Pancreas (tissue), 10 donors: ENCODE results near the gene YKT6. TPM values are rescaled to one million over a fixed set of nuclear protein-coding genes. Genes with fewer than 3 reads are reported as not detected.
A peak's percentile ranks its signal among the peaks of the same experiment; 100 is the strongest.

Source experiments
- ATAC-seq, 4 donors: fragments of 200-7000 bp; cut with Tn5 transposase; one replicate each; pipeline versions ENCODE4 v1.8.0 to v1.9.1; 2020; ENCODE audit warnings: mild to moderate bottlenecking in 4 of 4, moderate library complexity in 4 of 4
- DNase-seq, 6 donors: peaks; one replicate each; pipeline ENCODE4 v3.0.0-alpha.2; 2020
- FAIRE-seq: peaks from 2 replicates; lab custom pipeline; 2012; peaks lifted over from hg19 to GRCh38; lab: Jason Lieb, UNC
- H3K27ac ChIP-seq, 4 donors: fragments of 200-600 bp; sonication (generic); 1 replicate in 3 of 4; 2 replicates in 1 of 4; pipeline versions ENCODE4 v1.5.0 to v1.8.0; 2020
- H3K27me3 ChIP-seq, 4 donors: fragments of 200-600 bp; one replicate each; pipeline ENCODE4 v1.8.0; 2021
- H3K36me3 ChIP-seq, 3 donors: fragments of 200-600 bp; sonication (generic) in 1 of 3; one replicate each; pipeline versions ENCODE4 v1.5.0 to v1.8.0; 2020 to 2021
- H3K4me1 ChIP-seq, 3 donors: fragments of 200-600 bp; one replicate each; pipeline ENCODE4 v1.8.0; 2021
- H3K4me3 ChIP-seq, 4 donors: fragments of 200-600 bp; sonication (generic) in 2 of 4; one replicate each; pipeline versions ENCODE4 v1.5.0 to v1.8.0; 2020 to 2021
- H3K9me3 ChIP-seq, 4 donors: fragments of 200-600 bp; one replicate each; pipeline ENCODE4 v1.8.0; 2021
- WGBS, 2 donors: extraction: QIAGEN DNeasy Blood & Tissue Kit; methylation state at CpG; one replicate each; pipeline ENCODE4 v1.1.7; 2013; 5-methylcytosine and 5-hydroxymethylcytosine counted together
- intact Hi-C, 3 donors: fragments of 100-400 bp; cut with DNase I; formaldehyde crosslinking; loops; one replicate each; pipeline versions ENCODE4 v1.11.1 to v1.14.2; 2022
- polyA plus RNA-seq, 2 donors: library from polyadenylated mRNA; stranded (reverse); fragments of 200-250 nt; gene quantifications; one replicate each; pipeline ENCODE4 v1.2.3, GENCODE V29; 2013
- total RNA-seq, 6 donors: library from RNA; stranded (reverse); fragmentation: NEBNext Ultra II Directional in 4 of 6; extraction: Animal tissue kit (Norgen Biotek cat#: 25700) in 4 of 6; gene quantifications; one replicate each; pipeline versions ENCODE4 v1.2.1 to v1.2.4, GENCODE V29; 2021 to 2023
- TF ChIP-seq, protein P1 (sequence below), 4 donors: fragments of 200-600 bp; sonication (generic) in 3 of 4; IDR thresholded peaks; one replicate each; pipeline versions ENCODE4 v1.5.0 to v1.8.0; 2021; ENCODE audit warnings: antibody characterized with exemption in 4 of 4
- donor health status: healthy with polysubstance abuse.
- donor health status: DM: no; HTN: no; CAD: no; lungs with moderate emphysema.
- donor health status: DM: no; HTN: no; CAD: no.
- donor health status: control.
- donor health status: control.
- donor health status: Bipolar disorder and iron deficiency.
- donor health status: DM: yes; HTN: yes; CAD: no.
- donor health status: DM: no; HTN: no; CAD: no.
- donor health status: DM: no; HTN: no; CAD: no.
- donor health status: DM: yes; HTN: yes; CAD: no.

Gene YKT6
- total and polyA plus RNA-seq, 8 donors = 27.7 to 48.7 (median 37.0) TPM

DNA sequence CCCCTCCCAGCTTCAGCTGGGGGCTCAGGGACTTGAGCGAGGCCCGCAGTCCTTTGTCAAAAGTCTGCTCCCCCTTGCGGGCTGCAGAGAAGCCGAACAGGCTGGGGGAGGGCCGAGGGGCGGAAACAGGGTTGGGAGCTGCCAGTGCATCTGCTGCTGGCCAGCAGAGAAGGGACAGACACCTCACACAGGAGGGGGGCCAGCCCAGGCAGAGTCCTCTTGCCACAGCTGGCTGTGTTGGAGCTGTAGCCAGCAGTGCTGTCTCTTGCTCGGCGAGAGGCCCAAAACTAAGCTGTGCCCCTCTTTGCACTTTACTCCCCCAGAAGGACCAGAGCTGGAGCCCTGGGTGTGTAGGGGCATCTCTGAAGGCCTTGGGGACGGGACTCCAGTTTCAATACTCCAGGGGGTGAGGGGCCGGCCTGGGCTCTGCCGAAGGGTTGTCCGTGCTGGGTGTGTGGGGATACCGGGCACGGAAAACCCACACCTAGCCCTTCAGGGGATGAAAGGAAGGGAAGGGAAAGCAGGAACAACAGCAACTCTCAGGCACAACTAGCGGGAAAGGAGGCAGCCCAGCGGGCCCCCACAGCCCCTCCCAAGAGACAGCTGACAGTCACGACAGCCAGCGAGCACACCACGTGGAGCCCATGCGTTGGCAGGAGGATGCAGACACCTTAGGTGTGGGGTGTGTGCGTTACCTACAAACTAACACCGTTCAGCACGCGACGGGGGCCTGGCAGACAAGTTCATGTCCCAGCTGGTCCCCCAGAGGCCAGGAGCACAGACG lies 17.8 kb downstream of the YKT6 start:
- ATAC-seq (no peak), DNase-seq (peak in 3 of 6 donors; percentile 19 to 62 (median 50)), FAIRE-seq (no peak)
- WGBS, 2 donors = 85 to 86% methylated on average over 26 of the region's 26 CpGs
- Histone ChIP-seq H3K4me3 (no peak overlapping the region), H3K36me3 (no peaks in the 10 kb centered on the region), H3K4me1 (peaks cover 0 to 9% (median 1%) of the 10 kb centered on the region in 3 donors), H3K27ac (no peak overlapping the region), H3K27me3 (no peaks in the 10 kb centered on the region), H3K9me3 (no peaks in the 10 kb centered on the region)
- intact Hi-C loops = no loop called here
- TF ChIP-seq, protein P1, sequence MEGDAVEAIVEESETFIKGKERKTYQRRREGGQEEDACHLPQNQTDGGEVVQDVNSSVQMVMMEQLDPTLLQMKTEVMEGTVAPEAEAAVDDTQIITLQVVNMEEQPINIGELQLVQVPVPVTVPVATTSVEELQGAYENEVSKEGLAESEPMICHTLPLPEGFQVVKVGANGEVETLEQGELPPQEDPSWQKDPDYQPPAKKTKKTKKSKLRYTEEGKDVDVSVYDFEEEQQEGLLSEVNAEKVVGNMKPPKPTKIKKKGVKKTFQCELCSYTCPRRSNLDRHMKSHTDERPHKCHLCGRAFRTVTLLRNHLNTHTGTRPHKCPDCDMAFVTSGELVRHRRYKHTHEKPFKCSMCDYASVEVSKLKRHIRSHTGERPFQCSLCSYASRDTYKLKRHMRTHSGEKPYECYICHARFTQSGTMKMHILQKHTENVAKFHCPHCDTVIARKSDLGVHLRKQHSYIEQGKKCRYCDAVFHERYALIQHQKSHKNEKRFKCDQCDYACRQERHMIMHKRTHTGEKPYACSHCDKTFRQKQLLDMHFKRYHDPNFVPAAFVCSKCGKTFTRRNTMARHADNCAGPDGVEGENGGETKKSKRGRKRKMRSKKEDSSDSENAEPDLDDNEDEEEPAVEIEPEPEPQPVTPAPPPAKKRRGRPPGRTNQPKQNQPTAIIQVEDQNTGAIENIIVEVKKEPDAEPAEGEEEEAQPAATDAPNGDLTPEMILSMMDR (IDR thresholded peaks at IDR 0.05) = no peak

DNA sequence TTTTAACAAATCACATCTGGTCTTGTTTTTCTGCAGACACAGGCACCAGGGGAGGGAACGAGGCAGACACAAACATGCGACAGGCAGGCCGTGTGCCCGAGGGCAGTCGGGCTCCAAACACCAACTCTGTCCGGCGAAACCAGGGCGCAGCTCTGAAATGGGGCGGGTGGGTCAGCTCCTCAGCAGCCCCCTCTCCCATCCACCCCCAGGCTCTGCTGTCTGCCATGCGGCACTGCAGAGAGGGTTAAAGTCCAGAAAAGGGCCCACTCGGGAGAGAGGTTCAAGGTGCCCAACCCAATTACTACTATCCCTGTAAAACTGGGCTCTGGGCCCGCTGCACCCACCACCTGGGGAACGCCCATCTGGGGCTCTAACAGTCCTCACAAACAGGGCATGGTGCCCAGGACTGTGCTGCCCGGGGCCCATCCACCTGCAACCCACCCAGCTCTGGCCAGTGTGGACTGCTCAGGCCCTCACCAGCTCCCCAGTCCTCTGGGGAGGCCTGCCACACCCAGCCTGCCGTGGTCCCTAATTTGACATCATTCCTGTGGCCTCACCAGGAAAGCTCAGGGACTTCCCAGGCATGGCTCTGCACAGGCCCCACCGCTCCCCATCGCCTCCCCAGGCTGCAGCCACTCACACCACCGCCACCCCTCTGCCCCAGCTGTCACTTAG lies 18.7 kb downstream of the YKT6 start:
- intact Hi-C loops = no loop called here
- DNase-seq = peak in 3 of 6 donors; percentile 13 to 58 (median 40)

DNA sequence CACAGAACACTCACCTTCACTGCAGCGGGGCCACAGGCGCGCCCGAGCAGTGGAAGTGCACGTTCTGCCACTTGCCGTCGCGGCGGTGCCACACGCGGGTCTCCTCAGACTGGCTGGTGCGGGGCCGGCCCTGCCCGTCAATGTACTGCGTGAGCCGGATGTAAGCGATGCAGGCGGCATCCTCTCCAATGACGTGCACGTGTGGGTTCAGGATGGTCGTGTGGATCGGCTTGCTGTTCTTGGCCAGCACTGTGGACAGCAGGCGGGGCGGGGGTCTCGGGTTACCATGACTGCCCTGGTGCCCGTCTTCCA lies 19.2 kb downstream of the YKT6 start:
- Histone ChIP-seq H3K4me1 (peaks cover 8 to 23% (median 11%) of the 10 kb centered on the region in 3 donors), H3K36me3 (no peaks in the 10 kb centered on the region), H3K27me3 (no peaks in the 10 kb centered on the region), H3K4me3 (no peak overlapping the region), H3K27ac (no peak overlapping the region), H3K9me3 (no peaks in the 10 kb centered on the region)
- intact Hi-C loops = no loop called here
- FAIRE-seq (no peak), DNase-seq (peak in 3 of 6 donors; percentile 17 to 67 (median 52)), ATAC-seq (no peak)
- 90 to 96% methylated on average over 26 of the region's 26 CpGs for WGBS, 2 donors
- TF ChIP-seq, protein P1 (IDR thresholded peaks at IDR 0.05) = no peak

More for the DNA sequence above, 18.7 kb downstream of the YKT6 start:
- Histone ChIP-seq H3K4me3 (no peak overlapping the region), H3K9me3 (no peaks in the 10 kb centered on the region), H3K36me3 (no peaks in the 10 kb centered on the region), H3K4me1 (peaks cover 7 to 18% (median 10%) of the 10 kb centered on the region in 3 donors), H3K27ac (no peak overlapping the region), H3K27me3 (no peaks in the 10 kb centered on the region)
- FAIRE-seq (no peak), ATAC-seq (no peak)
- TF ChIP-seq, protein P1 (IDR thresholded peaks at IDR 0.05) = no peak
- 96 to 97% methylated on average over 17 to 18 of the region's 18 CpGs for WGBS, 2 donors

DNA sequence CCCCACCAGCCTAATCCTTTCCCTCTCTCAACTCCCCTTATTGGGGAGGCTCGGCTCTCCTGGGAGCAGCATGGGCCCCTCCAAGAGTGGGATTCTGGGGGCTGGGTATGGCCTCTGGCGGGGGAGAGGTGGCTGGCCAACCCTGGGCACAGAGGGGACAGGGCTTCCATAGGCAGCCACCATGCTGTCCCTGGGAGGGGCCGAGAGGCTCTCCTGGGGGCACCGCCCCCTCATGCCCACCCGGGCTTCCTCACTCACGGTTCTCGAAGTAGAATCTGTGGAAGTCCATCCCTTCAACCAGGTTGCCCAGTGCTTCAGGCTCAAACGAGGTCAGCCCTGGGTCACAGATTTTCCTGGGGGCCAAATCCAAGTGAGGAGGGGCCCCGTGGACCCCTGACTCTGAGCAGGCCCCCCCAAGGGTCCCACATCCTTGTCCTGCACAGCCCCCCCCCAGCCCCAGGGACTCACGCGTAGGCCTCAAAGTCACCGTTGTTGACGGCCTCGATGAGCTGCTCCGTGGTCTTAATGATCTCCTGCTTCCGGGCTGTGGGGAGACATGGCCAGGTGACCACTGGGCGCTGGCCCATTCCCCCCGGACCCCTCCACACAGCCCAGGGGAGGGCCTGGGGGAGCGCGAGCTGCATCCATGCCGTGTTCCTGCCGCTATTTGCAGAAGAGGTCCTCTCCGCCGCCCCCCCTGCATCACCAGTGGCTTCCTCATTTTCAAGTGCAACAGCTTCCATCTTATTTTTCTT lies 19.8 kb downstream of the YKT6 start:
- ATAC-seq (no peak), FAIRE-seq (no peak), DNase-seq (peak in 3 of 6 donors; percentile 11 to 63 (median 43))
- Histone ChIP-seq H3K27me3 (no peaks in the 10 kb centered on the region), H3K9me3 (no peaks in the 10 kb centered on the region), H3K4me1 (peaks cover 8 to 25% (median 11%) of the 10 kb centered on the region in 3 donors), H3K4me3 (no peak overlapping the region), H3K36me3 (no peaks in the 10 kb centered on the region), H3K27ac (no peak overlapping the region)
- intact Hi-C loops = no loop called here
- TF ChIP-seq, protein P1 (IDR thresholded peaks at IDR 0.05) = no peak
- 87 to 89% methylated on average over 22 to 24 of the region's 24 CpGs for WGBS, 2 donors
